ENCODE measurements around the gene LOXL1. TPM values are rescaled to one million over a fixed set of nuclear protein-coding genes. Genes with fewer than 3 reads are reported as not detected.

LOXL1 gene
- polyA plus RNA-seq, 1 of the 3 experiments (the other 2 are of a cell fraction) = 50.3 TPM

GRCh38 chr15:73884159-73884558 is 42.1 kb upstream of the LOXL1 start:
- no peak for DNase-seq
- no peak for TF ChIP-seq RCOR1 (IDR thresholded peaks at IDR 0.05; ENCODE audit: low read length)
- no peak for TF ChIP-seq FOXM1 (IDR thresholded peaks at IDR 0.05; ENCODE audit: low read depth)
- no peak for TF ChIP-seq SMC3 (IDR thresholded peaks at IDR 0.05; ENCODE audit: low read depth, low read length)
- no peak for TF ChIP-seq FOSL2 (IDR thresholded peaks at IDR 0.05; ENCODE audit: borderline replicate concordance, low read depth)
- TF ChIP-seq CHD2 (IDR thresholded peaks at IDR 0.05; ENCODE audit: low read length, partially characterized antibody) = no peak
- ChIA-PET CTCF (interaction anchor here (1.1 to 2.4 kb wide), 4 partner anchors 10 to 25 kb away, joined by 3 to 5 read pairs (median 4); no protein-coding TSS in a partner anchor), POLR2A (no interaction called here)
- Histone ChIP-seq H3K27me3 (ENCODE audit: insufficient read depth) (peaks cover 5% of the 10 kb centered on the region; the same call in 1 of the 2 replicates), H3F3A (replicated peaks; ENCODE audit: insufficient read depth) (no peaks in the 10 kb centered on the region), H4K20me1 (ENCODE audit: insufficient read depth) (no peaks in the 10 kb centered on the region), H3K4me3 (ENCODE audit: low read depth in 2 of 2, low read length in 1 of 2) (no peak overlapping the region), H3K4me2 (no peak overlapping the region), H3K9me3 (no peaks in the 10 kb centered on the region), H3K4me1 (ENCODE audit: control insufficient read depth in 1 of 2, insufficient read depth in 2 of 2, low read depth in 1 of 2, low read length in 1 of 2) (peaks cover 0 to 1% of the 10 kb centered on the region in 2 experiments; a peak in 1 of 4 replicates), H3K79me2 (ENCODE audit: insufficient read depth) (no peaks in the 10 kb centered on the region), H3K36me3 (replicated peaks in 1 of 2; ENCODE audit: control insufficient read depth in 1 of 2, insufficient read depth in 2 of 2, low read length in 1 of 2) (no peaks in the 10 kb centered on the region), H2AFZ (ENCODE audit: low read depth) (no peak overlapping the region), H3K9ac (no peak overlapping the region), H3K27ac (ENCODE audit: low read depth in 2 of 2, low read length in 1 of 2) (no peak overlapping the region), H3K9me2 (no peaks in the 10 kb centered on the region)
- 62% methylated on average over 3 of the region's 3 CpGs for WGBS (ENCODE audit: low lambda C conversion rate)

DNA sequence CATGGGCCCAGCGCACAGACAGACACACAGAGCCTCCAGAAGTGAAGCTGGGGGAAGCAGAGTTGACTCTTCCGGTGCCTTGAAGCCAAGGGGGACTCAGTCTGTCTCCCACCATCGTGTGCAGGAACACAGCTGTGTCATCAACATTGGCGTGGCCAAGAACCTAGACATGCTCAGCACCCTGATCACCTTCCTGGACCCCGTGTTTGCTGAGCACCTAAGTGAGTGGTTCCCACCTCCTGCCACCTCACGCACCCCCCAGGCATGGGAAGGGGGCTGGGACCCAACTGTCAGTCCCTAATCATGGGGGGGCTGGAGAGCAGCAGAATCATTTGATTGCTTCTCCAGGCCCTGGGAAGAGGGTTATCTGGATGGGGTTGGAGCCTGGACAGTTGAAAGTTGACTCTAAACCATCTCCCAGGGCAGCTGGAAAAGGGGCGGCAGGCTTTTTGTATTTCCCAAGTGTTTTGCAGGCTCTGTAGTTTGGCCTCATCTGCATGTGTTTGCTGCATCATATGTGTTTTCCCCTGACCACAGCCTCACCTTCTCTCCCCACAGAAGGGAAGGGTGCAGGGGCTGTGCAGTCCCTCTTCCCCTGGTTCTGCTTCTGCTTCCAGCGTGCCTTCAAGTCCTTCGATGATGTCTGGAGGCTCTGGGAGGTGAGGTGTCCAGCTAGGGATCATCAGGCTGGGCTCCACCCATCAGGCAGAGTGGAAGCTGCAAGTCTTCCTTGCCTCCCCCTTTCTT is 40.1 kb upstream of the LOXL1 start:
- no peak overlapping the region for H3K27ac ChIP-seq (ENCODE audit: low read depth in 2 of 2, low read length in 1 of 2)
- no peaks in the 10 kb centered on the region for H3K9me3 ChIP-seq
- no peaks in the 10 kb centered on the region for H3K79me2 ChIP-seq (ENCODE audit: insufficient read depth)
- peaks cover 0 to 12% of the 10 kb centered on the region in 2 experiments; a peak in 1 of 4 replicates for H3K4me1 ChIP-seq (ENCODE audit: control insufficient read depth in 1 of 2, insufficient read depth in 2 of 2, low read depth in 1 of 2, low read length in 1 of 2)
- no peak overlapping the region for H3K4me3 ChIP-seq (ENCODE audit: low read depth in 2 of 2, low read length in 1 of 2)
- no peak for DNase-seq
- no peaks in the 10 kb centered on the region for H3K9me2 ChIP-seq
- POLR2A ChIA-PET = no interaction called here
- no peak overlapping the region for H3K9ac ChIP-seq
- 51% methylated on average over 8 of the region's 9 CpGs for WGBS (ENCODE audit: low lambda C conversion rate)
- TF ChIP-seq SIN3A (IDR thresholded peaks at IDR 0.05; ENCODE audit: borderline replicate concordance, low read depth, low read length) = no peak
- no peak for TF ChIP-seq SMC3 (IDR thresholded peaks at IDR 0.05; ENCODE audit: low read depth, low read length)
- TF ChIP-seq, protein P1, sequence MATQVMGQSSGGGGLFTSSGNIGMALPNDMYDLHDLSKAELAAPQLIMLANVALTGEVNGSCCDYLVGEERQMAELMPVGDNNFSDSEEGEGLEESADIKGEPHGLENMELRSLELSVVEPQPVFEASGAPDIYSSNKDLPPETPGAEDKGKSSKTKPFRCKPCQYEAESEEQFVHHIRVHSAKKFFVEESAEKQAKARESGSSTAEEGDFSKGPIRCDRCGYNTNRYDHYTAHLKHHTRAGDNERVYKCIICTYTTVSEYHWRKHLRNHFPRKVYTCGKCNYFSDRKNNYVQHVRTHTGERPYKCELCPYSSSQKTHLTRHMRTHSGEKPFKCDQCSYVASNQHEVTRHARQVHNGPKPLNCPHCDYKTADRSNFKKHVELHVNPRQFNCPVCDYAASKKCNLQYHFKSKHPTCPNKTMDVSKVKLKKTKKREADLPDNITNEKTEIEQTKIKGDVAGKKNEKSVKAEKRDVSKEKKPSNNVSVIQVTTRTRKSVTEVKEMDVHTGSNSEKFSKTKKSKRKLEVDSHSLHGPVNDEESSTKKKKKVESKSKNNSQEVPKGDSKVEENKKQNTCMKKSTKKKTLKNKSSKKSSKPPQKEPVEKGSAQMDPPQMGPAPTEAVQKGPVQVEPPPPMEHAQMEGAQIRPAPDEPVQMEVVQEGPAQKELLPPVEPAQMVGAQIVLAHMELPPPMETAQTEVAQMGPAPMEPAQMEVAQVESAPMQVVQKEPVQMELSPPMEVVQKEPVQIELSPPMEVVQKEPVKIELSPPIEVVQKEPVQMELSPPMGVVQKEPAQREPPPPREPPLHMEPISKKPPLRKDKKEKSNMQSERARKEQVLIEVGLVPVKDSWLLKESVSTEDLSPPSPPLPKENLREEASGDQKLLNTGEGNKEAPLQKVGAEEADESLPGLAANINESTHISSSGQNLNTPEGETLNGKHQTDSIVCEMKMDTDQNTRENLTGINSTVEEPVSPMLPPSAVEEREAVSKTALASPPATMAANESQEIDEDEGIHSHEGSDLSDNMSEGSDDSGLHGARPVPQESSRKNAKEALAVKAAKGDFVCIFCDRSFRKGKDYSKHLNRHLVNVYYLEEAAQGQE (IDR thresholded peaks at IDR 0.05; ENCODE audit: low read depth, low read length) = no peak
- no peak overlapping the region for H3K4me2 ChIP-seq
- H3K27me3 ChIP-seq (ENCODE audit: insufficient read depth) = peaks cover 8% of the 10 kb centered on the region; the same call in 1 of the 2 replicates
- no peaks in the 10 kb centered on the region for H4K20me1 ChIP-seq (ENCODE audit: insufficient read depth)
- CTCF ChIA-PET = interaction anchor here (1.0 to 2.3 kb wide), 2 partner anchors 12 to 23 kb away, joined by 8 to 10 read pairs; no protein-coding TSS in a partner anchor
- no peak overlapping the region for H2AFZ ChIP-seq (ENCODE audit: low read depth)
- H3F3A ChIP-seq (replicated peaks; ENCODE audit: insufficient read depth) = no peaks in the 10 kb centered on the region
- no peaks in the 10 kb centered on the region for H3K36me3 ChIP-seq (replicated peaks in 1 of 2; ENCODE audit: control insufficient read depth in 1 of 2, insufficient read depth in 2 of 2, low read length in 1 of 2)
